Hematopoietic multipotent progenitor cell treated with erythropoietin and hydrocortisone succinate and interleukin-3 and kit ligand, for 17 days (in vitro differentiated cells): Measurements from ENCODE around the gene PDE4D.

Experiments used
- DNase-seq: peaks from one replicate; pipeline ENCODE4 v3.0.0-alpha.2; 2015; ENCODE audit warnings: low spot score

Gene PDE4D

GRCh38 chr5:59282726-59283125, 610.8 kb downstream of the PDE4D start:
- no peak for DNase-seq

GRCh38 chr5:59279979-59280378, 613.5 kb downstream of the PDE4D start:
- DNase-seq: no peak

GRCh38 chr5:59276917-59277372, 616.6 kb downstream of the PDE4D start:
- DNase-seq: no peak

GRCh38 chr5:59276325-59276675, 617.2 kb downstream of the PDE4D start:
- DNase-seq: no peak

- no peak for DNase-seq
Observed at GRCh38 chr5:59275510-59276324, 617.8 kb downstream of the PDE4D start.

GRCh38 chr5:59275170-59275509, 618.4 kb downstream of the PDE4D start:
- DNase-seq: no peak

- DNase-seq: no peak
Observed at GRCh38 chr5:59274106-59274636, 619.4 kb downstream of the PDE4D start.

GRCh38 chr5:59272809-59273427, 620.6 kb downstream of the PDE4D start:
- no peak for DNase-seq

GRCh38 chr5:59268756-59269415, 624.6 kb downstream of the PDE4D start:
- DNase-seq: no peak

- DNase-seq: no peak
Observed at GRCh38 chr5:59267033-59267432, 626.5 kb downstream of the PDE4D start.

- DNase-seq: no peak
Observed at GRCh38 chr5:59266410-59266809, 627.1 kb downstream of the PDE4D start.

GRCh38 chr5:59264639-59265245, 628.8 kb downstream of the PDE4D start:
- no peak for DNase-seq

GRCh38 chr5:59264013-59264412, 629.5 kb downstream of the PDE4D start:
- DNase-seq: no peak

GRCh38 chr5:59261969-59262368, 631.6 kb downstream of the PDE4D start:
- DNase-seq: no peak

GRCh38 chr5:59260973-59261372, 632.6 kb downstream of the PDE4D start:
- no peak for DNase-seq

GRCh38 chr5:59260200-59260599, 633.3 kb downstream of the PDE4D start:
- no peak for DNase-seq

- no peak for DNase-seq
Observed at GRCh38 chr5:59259237-59259636, 634.3 kb downstream of the PDE4D start.

GRCh38 chr5:59257488-59258400, 635.8 kb downstream of the PDE4D start:
- no peak for DNase-seq

GRCh38 chr5:59256331-59256730, 637.2 kb downstream of the PDE4D start:
- DNase-seq: no peak

GRCh38 chr5:59254055-59254687, 639.4 kb downstream of the PDE4D start:
- no peak for DNase-seq

- no peak for DNase-seq
Observed at GRCh38 chr5:59253625-59254024, 639.9 kb downstream of the PDE4D start.
